ENCODE measurements around the gene LMNA. TPM values are rescaled to one million over a fixed set of nuclear protein-coding genes. Genes with fewer than 3 reads are reported as not detected.

LMNA gene
- total and polyA plus RNA-seq, 8 donors = 73.5 to 437 (median 106) TPM

DNA sequence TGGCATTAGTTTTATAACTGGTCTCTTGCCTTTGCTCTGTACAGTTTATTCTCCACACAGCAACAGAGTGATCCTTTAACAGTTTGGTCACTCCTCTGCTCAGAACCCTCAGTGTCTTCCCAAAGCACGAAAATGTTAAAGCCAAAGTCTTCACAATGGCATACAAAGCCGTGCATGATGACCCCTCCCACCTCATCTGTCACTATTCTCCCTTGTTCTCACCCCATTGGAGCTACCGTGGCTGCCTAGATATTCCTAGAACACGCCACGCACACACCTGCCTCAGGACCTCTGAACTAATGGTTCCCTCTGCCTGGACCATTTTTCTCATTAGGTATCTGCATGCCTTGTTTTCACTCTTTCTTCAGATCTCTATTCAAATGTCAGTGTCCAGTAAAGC lies 30.2 kb downstream of the LMNA start:
- intact Hi-C loops (cut with DNase I) = loop anchor here in 1 of 2 donors (5.0 kb wide), 1 partner anchor 78 kb away; no protein-coding TSS in a partner anchor
- no peak for TF ChIP-seq CTCF (IDR thresholded peaks at IDR 0.05)
- peaks cover 0 to 1% of the 10 kb centered on the region in 2 donors for H3K36me3 ChIP-seq
- H3K9me3 ChIP-seq = no peaks in the 10 kb centered on the region
- H3K27me3 ChIP-seq = peaks cover 0 to 4% of the 10 kb centered on the region in 2 donors
- DNase-seq (no peak), ATAC-seq (no peak)
- H3K4me3 ChIP-seq = no peak overlapping the region
- peaks cover 10 to 40% of the 10 kb centered on the region in 2 donors for H3K4me1 ChIP-seq
- H3K27ac ChIP-seq = no peak overlapping the region

DNA sequence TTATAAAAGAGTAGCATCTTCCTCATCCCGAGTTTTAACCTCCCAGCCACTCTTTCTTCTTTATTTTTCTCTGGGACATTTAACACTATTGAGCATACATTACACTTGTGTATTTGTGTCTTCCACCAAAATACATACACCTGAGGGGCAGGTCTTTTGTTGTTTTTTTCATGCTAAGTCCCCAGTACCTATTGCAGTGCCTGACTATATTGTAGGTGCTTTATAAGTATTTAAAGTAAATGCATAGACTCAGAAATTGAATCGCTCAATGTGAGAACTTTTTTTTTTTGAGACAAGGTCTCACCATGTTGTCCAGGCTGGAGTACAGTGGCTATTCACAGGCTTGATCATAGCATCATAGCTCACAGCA lies 31.1 kb downstream of the LMNA start:
- no peaks in the 10 kb centered on the region for H3K9me3 ChIP-seq
- no peaks in the 10 kb centered on the region for H3K36me3 ChIP-seq
- H3K27me3 ChIP-seq = peaks cover 0 to 11% of the 10 kb centered on the region in 2 donors
- no peak overlapping the region for H3K4me3 ChIP-seq
- intact Hi-C loops (cut with DNase I) = loop anchor here in 1 of 2 donors (5.0 kb wide), 1 partner anchor 77 kb away; no protein-coding TSS in a partner anchor
- H3K27ac ChIP-seq = no peak overlapping the region
- ATAC-seq (no peak), DNase-seq (no peak)
- TF ChIP-seq CTCF (IDR thresholded peaks at IDR 0.05) = no peak
- H3K4me1 ChIP-seq = peaks cover 10 to 48% of the 10 kb centered on the region in 2 donors

- H3K9me3 ChIP-seq = no peaks in the 10 kb centered on the region
- H3K36me3 ChIP-seq = no peaks in the 10 kb centered on the region
- peaks cover 0 to 11% of the 10 kb centered on the region in 2 donors for H3K27me3 ChIP-seq
- ATAC-seq = peak; percentile 80
- peak; percentile 42 to 72 for TF ChIP-seq CTCF (IDR thresholded peaks at IDR 0.05)
- H3K27ac ChIP-seq = peak overlapping the region in 1 of 2 donors; percentile 91
- no peak overlapping the region for H3K4me3 ChIP-seq
- peak; percentile 63 to 88 (median 79) for DNase-seq
- intact Hi-C loops (cut with DNase I) = loop anchor here in 1 of 2 donors (5.0 kb wide), 1 partner anchor 76 kb away; no protein-coding TSS in a partner anchor
- peaks cover 10 to 53% of the 10 kb centered on the region in 2 donors for H3K4me1 ChIP-seq
These were observed 31.7 kb downstream of the LMNA start for GRCh38 chr1:156146020-156146768.

- TF ChIP-seq CTCF (IDR thresholded peaks at IDR 0.05) = no peak
- intact Hi-C loops (cut with DNase I) = loop anchor here in 1 of 2 donors (5.0 kb wide), 1 partner anchor 75 kb away; no protein-coding TSS in a partner anchor
- H3K4me3 ChIP-seq = no peak overlapping the region
- H3K4me1 ChIP-seq = peaks cover 10 to 60% of the 10 kb centered on the region in 2 donors
- H3K9me3 ChIP-seq = no peaks in the 10 kb centered on the region
- DNase-seq (no peak), ATAC-seq (peak; percentile 42)
- H3K27me3 ChIP-seq = peaks cover 0 to 11% of the 10 kb centered on the region in 2 donors
- H3K27ac ChIP-seq = peak overlapping the region in 1 of 2 donors; percentile 91
- no peaks in the 10 kb centered on the region for H3K36me3 ChIP-seq
These were observed 32.4 kb downstream of the LMNA start for GRCh38 chr1:156146769-156147405.

GRCh38 chr1:156148216-156148615 lies 33.7 kb downstream of the LMNA start:
- Histone ChIP-seq H3K27ac (peak overlapping the region; percentile 33 to 91), H3K9me3 (no peaks in the 10 kb centered on the region), H3K27me3 (peaks cover 0 to 11% of the 10 kb centered on the region in 2 donors), H3K36me3 (no peaks in the 10 kb centered on the region), H3K4me3 (no peak overlapping the region), H3K4me1 (peaks cover 10 to 74% of the 10 kb centered on the region in 2 donors)
- ATAC-seq = no peak
- no peak for TF ChIP-seq CTCF (IDR thresholded peaks at IDR 0.05)
- intact Hi-C loops (cut with DNase I) = loop anchor here in 1 of 2 donors (5.0 kb wide), 1 partner anchor 74 kb away; no protein-coding TSS in a partner anchor
- no peak for DNase-seq

Measured in left lung (tissue), 10 donors.